Retina (tissue), 1 donor: ENCODE data around the gene CFLAR.
"Not testable (repeated sequence)": the region's sequence is repeated elsewhere in the genome, so short reads cannot be mapped to it uniquely, and the experiment has no call there.

Experiments used
- DNase-seq: peaks from one replicate; pipeline ENCODE4 v3.0.0-alpha.2; 2016

The CFLAR gene

DNA sequence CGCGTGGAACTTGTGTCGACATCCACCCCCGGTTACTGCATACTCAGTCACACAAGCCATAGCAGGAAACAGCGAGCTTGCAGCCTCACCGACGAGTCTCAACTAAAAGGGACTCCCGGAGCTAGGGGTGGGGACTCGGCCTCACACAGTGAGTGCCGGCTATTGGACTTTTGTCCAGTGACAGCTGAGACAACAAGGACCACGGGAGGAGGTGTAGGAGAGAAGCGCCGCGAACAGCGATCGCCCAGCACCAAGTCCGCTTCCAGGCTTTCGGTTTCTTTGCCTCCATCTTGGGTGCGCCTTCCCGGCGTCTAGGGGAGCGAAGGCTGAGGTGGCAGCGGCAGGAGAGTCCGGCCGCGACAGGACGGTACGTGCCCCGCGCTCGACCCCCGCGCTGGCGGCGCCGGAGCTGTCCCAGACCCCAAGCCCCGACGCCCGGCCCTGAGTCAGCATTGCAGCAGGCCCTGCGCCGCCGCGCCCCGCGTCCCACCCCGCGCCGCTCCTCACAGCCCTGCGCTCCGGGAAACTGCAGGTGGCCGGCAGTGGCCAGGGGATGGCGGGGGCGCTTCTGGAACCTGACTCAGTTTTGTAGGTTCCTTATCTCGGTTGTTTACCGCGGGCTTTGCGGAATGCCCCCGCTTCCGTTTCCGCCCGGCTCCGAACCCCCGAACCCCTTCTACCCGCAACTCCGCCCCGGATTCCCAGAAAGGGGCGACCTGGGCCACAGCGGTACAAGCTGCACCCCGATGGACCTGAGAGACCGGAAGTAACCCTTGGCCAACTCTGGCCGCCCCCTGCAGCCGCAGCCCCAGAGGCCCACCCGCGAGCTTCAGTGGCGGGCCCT, at the start of gene CFLAR:
TSS of gene CFLAR (plus strand) at position 50 of the 844 bp plus-strand sequence. CDS start 13,702 bp downstream, outside the sequence.
- DNase-seq: peak; percentile 90

DNA sequence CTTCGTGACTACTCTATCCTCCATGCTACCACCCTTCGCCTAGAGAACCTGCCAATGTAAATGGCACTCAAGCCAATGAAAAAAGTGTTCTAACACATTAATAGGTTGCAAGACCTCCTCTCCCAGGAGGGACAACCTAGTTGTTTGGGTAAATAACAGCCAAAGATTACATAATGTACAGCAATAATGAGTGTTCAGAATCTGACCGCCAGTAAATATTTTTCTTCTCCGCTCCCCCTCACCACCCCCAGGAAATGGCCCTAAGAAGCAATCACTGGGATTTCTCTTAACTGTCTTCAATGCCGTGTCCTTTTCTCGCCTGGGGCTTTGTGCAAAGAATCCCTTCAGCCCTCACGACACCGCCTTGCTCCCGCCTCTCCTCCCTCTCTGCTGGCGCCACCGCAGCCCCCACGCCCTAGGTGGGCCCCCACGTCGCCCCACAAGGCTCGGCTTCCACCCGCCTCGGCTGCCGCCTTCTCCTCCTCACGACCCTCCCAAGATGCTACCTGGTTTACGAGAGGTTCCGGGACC, 45.0 kb upstream of the CFLAR start:
- no peak for DNase-seq

DNA sequence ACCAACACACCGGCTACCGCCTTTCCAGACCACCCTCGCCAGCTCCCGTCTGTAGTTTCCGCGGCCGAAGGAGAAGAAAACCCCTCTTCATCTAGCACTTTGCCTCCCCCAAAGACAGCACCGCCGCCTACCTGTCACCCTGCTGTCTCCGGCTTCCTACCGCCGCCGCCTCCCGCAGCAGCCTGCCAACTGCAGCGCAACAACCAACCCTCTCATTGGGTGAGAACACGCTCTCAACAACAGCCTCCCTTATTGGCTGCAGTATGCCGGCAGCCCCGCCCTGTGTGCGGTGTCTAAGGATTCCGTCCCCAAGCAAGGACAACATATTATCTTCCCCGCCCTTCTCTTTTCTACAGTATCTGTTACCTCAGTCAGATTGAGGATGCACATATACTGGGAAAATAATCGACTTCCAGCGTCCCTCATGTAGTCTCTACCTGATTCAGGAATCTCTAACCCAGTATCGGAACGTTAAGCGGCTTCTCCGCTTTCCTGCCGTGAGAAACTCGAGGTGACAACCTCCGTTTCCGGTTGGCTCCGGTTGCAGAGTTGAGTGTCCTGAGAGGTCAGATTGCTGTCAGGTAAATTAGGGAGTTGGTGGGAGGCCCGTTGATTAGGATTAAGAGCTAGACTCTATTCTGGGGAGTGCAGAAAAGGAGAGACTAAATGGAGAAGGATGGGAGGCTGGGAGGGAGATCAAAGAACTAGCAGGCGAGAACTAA, 44.3 kb upstream of the CFLAR start, which contains the start of the genes HYCC2 and NDUFB3:
TSS of gene HYCC2 (minus strand) at position 193 of the 722 bp plus-strand sequence. CDS start 47,662 bp downstream, outside the sequence.
TSS of gene NDUFB3 (plus strand) at position 523 of the 722 bp plus-strand sequence. CDS start 6,882 bp downstream, outside the sequence.
- DNase-seq: peak; percentile 98

DNA sequence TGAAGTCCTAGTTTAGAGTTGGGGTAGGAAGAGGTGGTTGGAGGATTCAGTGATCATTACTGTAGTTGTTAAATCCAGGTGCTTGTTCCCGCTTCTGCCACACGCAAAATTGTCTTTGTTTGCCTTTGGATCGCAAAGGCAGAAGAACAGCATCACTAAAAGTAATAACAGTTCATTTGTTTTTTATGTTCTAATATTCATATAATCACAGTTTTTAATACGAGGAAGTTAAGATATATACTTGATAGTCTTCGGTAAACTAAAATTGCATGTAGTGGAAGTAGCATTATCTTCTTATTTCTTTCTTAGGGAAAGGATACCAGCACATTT, 43.8 kb upstream of the CFLAR start:
- no peak for DNase-seq

DNA sequence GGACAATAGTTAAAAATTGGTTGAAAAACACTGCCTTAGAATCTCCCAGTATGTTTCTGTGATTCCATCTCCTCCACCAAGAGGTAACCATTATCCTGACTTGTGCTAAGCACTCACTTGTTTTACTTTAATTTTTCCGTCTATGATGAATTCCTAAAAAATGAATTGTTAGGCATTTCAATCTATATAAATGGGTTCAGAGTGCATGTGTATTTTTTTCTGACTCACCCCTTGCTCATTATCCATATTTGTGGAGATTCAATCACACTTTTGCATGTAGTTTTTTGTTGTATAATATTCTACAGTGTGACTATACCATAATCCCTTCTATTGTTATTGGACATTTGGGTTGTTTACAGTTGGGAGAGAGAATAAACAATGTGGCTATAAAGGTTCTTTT, 42.9 kb upstream of the CFLAR start:
- no peak for DNase-seq

DNA sequence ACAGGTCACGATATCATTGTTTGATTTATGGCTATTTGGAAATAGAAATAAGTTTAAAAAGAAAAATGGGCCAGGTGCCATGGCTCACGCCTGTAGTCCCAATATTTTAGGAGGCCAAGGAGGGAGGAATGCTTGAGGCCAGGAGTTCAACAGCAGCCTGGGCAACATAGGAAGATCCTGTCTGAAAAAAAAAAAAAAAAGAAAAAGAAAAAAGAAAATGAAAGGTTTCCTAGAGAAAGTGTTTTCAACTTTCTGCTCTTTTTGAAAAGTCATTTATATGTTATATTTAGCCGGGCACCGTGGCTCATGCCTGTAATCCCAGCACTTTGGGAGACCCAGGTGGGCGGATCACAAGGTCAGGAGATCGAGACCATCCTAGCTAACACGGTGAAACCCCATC, 41.0 kb upstream of the CFLAR start:
- DNase-seq: no peak

DNA sequence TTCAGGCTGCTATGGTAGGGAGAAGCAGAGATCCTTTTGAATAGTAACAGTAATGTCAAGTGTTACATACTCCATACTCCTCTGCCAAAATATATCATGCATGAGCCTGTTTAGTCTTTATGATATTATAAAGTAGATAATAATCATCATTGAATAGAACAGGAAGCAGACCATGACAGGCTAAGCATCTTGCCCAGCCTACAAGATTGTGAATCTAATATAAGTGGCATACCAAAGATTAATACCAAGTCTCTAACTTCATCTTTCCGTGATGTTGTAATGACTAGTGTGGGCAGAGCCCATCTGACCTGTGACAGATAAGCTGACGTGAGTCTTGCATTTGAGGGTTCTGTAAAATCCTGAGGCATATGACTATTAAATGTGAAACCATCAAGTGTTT, 31.1 kb upstream of the CFLAR start:
- DNase-seq: no peak

DNA sequence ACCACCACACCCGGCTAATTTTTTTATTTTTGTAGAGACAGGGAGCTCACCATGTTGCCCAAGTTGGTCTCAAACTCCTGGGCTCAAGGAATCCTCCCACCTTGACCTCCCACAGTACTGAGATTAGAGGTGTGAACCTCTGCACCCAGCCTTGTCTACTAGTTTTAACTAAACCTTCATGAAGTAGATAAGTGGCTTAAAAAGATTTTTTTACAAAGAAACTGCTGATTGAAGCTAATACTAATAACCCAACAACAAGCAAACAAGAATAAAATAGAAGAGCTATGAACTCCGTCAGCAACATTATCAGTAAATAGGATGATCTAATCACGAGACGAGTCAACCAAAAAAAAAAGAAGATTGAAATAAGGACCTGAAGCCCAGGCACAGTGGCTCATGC, 25.4 kb upstream of the CFLAR start:
- DNase-seq: no peak

DNA sequence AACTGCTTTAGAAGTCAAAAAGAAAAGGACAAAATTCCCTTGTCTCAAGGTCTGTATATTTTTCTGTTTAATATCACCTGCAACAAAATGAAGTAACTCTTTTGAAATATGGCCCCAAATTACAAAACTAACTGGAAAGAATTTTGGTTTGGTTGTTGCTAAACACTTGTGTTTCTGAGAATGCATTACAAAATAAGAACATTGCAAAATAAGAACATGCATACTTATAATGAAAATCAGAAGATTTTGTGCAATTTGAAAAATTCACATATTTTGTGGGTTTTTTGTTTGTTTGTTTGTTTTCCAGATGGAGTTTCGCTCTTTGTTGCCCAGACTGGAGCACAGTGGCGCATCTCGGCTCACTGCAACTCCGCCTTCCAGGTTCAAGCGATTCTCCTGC, 22.4 kb upstream of the CFLAR start:
- DNase-seq: no peak

DNA sequence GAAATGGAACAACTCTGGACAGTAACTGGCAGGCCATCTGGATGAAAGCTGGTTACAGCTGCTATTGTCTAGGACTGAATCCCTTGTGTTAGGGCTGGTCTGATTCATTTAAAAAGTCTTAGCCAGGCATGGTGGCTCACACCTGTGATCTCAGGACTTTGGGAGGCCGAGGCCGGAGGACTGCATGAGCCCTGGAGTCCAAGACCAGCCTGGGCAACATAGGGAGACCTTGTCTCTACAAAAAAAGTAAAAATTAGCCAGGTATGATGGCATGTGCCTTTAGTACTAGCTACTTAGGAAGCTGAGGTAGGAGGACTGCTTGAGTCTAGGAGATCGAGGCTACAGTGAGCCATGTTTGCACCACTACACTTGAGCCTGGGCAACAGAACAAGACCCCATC, 15.5 kb upstream of the CFLAR start:
- no peak for DNase-seq

DNA sequence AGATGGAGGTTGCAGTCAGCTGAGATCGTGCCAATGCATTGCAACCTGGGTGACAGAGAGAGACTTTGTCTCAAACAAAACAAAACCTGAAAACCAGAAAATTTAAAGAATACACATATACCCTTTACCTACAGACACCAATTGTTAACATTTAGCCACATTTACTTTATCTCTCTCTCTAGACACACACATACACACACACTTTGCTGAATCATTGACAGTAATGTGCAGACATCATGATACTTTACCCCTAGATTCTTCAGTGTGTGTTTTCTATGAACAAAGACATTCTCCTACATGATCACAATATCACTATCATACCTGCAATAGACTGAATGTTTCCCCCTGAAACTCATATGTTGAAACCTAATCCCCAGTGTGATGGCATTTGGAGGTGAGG, 10.2 kb upstream of the CFLAR start:
- DNase-seq: no peak

DNA sequence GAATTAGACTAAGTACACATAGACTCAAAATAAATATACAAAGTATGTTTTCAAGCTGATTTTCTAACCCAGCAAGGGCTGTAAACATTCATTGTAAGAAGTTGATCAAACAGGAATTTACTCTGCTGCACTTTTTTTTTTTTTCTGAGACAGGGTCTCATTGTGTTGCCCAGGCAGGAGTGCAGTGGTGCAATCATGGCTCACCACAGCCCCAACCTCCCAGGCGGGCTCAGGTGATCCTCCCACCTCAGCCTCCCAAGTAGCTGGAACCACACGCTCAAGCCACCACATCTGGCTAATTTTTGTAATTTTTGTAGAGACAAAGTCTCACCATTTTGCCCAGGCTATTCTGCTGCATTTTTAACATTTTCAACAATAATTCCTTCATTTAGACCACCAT, 8.3 kb upstream of the CFLAR start:
- DNase-seq: no peak

DNA sequence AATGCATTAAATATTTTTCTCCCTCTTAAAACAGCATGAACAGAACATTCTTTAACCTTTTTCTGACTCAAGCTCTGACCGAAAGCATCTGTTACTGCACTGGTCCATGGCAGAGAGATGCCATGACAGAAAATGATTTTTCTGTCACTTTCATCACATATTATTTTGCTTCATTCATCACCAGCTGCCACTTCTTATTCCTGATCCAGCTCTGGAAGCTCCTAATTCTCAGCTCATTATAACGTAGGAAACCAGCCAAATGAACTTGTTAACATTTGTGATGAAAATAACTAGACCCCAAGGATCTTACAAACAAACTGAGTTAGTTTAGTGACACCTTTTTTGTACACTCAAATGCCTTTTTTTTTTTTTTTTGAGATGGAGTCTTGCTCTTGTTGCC, 7.6 kb upstream of the CFLAR start:
- no peak for DNase-seq

DNA sequence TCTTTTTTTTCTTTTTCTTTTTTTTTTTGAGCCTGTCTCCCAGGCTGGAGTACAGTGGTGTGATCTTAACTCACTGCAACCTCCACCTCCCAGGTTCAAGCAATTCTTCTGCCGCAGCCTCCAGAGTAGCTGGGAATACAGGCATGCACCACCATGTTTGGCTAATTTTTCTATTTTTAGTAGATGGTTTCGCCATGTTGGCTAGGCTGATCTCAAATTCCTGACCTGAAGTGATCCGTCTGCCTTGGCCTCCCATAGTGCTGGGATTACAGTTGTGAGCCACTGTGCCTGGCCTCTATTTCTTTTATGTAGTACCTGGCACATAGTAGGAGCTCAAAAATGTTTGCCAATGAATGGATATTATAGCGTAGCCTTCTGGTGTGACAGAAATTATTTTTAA, 6.8 kb upstream of the CFLAR start:
- no peak for DNase-seq

DNA sequence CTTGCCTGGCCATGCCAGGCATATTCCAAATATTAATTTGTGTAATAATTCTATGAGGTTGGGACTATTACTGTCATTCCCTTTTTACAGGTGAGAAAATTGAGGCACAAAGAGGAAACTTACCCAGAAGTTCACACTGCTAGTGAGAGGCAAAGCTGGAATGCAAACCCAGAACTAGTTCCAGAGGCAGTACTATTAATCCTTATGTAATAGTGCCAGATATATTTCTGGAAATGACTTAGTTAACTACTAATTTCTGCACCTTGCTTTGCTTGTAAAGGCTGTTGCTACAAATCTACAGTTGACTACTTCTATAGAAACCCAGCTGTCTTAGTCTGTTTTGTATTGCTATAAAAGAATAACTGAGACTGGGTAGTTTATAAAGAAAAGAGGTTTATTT, 5.3 kb upstream of the CFLAR start:
- DNase-seq: no peak

DNA sequence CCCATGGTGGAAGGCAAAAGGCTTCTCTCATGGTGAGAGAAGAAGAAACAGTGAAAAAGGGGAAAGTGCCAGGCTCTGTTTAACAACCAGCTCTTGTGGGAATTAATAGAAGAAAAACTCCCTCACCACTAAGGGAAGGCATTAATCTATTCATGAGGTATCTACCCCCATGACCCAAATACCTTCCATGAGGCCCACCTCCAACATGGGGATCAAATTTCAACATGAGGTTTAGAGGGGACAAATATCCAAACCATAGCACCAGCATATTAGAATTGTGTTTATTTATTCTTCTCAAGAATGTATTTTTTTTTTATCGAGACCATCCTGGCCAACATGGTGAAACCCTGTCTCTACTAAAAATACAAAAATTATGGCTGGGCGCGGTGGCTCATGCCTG, 4.9 kb upstream of the CFLAR start:
- no peak for DNase-seq

DNA sequence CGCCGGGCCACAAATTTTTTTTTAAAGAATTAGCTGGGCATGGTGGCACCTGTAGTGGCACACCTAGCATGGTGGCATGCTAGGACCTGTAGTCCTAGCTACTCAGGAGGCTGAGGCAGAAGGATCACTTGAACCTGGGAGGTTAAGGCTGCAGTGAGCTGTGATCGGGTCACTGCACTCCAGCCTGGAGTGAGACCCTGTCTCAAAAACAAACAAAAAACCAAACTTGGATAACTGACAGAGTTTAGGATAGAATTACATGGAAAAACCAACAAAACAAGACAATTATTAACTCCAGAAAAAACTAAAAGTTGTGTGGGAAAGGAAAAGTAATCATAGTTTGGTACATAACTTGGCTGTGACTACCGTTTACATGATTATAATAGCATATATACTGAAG, 1.6 kb upstream of the CFLAR start:
- DNase-seq: no peak

DNA sequence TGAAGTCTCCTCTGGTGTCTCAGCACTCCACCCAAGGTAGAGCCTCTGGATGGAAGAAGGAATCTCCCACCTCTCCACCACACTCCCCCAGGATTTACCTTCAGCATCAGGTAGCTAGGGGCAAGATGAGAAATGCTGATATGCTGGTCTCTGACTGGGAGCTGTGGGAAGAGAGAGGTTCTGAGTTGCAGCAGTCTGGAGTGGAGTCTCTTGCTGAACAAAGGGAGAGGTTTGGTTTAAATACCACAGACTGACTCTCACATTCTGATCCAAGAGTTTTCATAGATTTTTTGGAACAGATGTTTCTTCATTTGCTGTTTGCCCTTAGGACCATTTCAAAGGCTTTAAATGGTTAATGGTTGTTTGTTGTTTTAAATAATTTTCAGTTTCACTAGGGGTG, 1.1 kb upstream of the CFLAR start:
- DNase-seq: no peak

DNA sequence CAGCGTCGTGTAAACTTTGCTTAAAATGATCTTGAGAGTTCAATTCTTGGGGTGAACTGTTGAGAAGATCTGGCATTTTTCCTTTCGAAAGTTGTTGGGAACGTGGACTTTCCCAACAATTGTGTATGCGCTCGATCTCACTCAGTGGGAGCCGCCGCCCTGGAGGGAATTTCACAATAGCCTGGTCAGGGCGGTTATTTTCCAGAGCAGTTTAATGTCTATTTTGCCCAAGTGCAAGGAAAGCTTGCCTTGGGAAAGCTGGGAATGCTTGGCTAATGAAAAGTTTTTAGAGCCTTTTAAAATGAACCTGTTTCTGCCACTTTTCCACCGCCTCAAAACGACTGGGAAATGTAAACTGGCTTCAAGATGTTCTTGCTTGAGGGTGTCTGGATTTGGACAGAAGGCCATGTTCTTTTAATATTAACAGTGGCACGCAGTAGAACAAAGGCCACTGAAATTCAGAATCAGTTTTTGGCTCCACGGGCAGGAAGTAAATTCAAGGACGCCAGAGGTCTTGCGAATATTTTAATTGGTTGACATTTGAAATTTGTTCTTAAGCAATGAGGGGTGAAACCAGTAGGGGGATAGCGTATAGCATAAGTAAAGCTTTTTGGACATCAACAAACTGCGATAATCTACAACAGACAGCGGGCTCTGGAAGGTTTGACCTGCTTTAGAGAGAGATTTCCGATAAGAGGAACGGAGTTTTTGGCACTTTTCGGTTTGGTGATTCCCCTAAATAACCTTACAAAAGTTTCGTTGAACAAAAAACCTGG, 1.2 kb downstream of the CFLAR start:
- DNase-seq: peak; percentile 78

DNA sequence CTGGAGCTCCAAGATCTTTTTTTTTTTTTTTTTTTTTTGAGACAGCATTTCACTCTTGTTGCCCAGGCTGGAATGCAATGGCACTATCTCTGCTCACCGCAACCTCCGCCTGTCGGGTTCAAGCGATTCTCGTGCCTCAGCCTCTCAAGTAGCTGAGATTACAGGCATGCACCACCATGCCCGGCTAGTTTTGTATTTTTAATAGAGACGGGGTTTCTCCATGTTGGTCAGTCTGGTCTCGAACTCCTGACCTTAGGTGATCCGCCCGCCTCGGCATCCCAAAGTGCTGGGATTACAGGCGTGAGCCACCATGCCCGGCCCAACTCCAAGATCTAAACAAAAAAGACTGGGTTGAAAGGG, 1.8 kb downstream of the CFLAR start:
- not testable (repeated sequence) for DNase-seq

DNA sequence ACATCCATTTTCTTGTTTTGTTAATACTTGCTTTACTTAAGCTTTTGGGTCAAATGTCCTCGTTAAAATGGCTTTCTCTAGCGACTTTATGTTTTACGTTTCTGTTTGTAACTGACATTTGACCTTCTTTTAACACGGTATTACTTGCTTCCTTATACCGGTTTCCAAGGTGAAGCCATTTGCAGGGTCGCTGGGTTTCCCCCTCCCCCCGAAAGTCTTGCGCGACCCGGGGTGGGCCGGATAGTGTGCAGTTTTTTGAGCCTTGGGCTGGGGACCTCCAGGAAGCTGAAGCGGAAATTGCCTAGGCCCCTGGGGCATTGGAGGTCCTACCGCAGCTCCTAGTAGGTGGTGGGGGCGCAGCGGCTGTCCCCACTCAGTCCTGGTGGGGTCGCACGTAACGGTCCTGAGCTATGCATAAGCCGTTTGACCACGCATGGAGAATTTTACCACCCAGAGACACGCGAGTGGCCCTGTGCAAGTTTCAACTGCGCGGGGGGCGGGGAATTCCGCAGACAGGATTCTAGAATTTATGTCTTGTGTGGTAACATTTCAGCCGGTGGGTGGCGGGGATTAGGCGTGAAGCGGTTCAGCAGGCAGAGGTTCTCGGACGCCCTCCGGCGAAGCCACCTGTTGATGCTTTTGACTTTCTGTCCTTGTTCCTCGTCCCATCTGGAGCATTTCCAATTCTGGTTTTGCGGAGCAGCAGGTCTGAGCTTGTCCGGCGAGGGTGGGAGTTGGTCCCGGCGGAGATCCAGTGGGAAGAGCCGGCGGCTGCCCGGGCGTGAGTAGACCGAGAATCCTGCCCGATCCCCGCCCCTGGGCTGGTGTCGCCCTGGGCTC, 2.4 kb downstream of the CFLAR start:
- DNase-seq: peak; percentile 82
